Measurements from ENCODE around the gene GPR15.

DNA sequence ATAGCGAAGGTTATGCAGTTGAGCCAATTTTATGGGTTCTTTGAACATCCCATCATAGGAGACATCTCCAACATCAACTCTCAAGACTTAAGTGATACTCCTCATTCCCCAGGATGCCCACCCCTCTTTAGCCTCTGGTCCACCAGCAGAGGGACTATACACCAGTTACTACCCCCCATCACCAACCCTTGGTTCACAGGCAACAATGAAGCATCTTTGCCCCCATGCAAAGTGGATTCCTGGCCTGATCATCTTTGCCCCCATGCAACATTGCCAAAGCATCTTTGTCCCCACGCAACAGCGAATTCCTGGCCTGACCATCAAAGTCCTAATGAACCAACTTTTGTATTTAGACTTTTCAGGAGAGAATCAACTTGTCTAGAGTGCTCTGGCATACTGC, 19.1 kb downstream of the GPR15 start:
- TF ChIP-seq, protein P1, sequence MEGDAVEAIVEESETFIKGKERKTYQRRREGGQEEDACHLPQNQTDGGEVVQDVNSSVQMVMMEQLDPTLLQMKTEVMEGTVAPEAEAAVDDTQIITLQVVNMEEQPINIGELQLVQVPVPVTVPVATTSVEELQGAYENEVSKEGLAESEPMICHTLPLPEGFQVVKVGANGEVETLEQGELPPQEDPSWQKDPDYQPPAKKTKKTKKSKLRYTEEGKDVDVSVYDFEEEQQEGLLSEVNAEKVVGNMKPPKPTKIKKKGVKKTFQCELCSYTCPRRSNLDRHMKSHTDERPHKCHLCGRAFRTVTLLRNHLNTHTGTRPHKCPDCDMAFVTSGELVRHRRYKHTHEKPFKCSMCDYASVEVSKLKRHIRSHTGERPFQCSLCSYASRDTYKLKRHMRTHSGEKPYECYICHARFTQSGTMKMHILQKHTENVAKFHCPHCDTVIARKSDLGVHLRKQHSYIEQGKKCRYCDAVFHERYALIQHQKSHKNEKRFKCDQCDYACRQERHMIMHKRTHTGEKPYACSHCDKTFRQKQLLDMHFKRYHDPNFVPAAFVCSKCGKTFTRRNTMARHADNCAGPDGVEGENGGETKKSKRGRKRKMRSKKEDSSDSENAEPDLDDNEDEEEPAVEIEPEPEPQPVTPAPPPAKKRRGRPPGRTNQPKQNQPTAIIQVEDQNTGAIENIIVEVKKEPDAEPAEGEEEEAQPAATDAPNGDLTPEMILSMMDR (IDR thresholded peaks at IDR 0.05): no peak
- TF ChIP-seq POLR2A (IDR thresholded peaks at IDR 0.05): no peak
- no peak for TF ChIP-seq POLR2AphosphoS5 (IDR thresholded peaks at IDR 0.05)

Data from prostate gland (tissue), 2 donors.